Activated CD8-positive, alpha-beta memory T cell treated with anti-CD3 and anti-CD28 coated beads for 36 hours (primary cell): ENCODE data around the gene PSMC3. TPM values are rescaled to one million over a fixed set of nuclear protein-coding genes. Genes with fewer than 3 reads are reported as not detected.

Experiments
- CTCF ChIA-PET: fragments of 350-600 bp; sonication (Branson Sonifier 250); formaldehyde crosslinking; loops from one replicate; lab custom pipeline; 2021; ENCODE audit warnings: antibody characterized with exemption; lab: Charles Lee
- POLR2A ChIA-PET: fragments of 350-600 bp; sonication (Branson Sonifier 250); formaldehyde crosslinking; loops from one replicate; lab custom pipeline; 2021; ENCODE audit warnings: antibody characterized with exemption; lab: Charles Lee
- total RNA-seq, 2 experiments: library from RNA; stranded (reverse); gene quantifications; one replicate each; pipeline ENCODE4 v1.2.3, GENCODE V29; 2021

PSMC3 gene
- total RNA-seq, 2 experiments from 2014 or later, result 188 to 202 TPM

DNA sequence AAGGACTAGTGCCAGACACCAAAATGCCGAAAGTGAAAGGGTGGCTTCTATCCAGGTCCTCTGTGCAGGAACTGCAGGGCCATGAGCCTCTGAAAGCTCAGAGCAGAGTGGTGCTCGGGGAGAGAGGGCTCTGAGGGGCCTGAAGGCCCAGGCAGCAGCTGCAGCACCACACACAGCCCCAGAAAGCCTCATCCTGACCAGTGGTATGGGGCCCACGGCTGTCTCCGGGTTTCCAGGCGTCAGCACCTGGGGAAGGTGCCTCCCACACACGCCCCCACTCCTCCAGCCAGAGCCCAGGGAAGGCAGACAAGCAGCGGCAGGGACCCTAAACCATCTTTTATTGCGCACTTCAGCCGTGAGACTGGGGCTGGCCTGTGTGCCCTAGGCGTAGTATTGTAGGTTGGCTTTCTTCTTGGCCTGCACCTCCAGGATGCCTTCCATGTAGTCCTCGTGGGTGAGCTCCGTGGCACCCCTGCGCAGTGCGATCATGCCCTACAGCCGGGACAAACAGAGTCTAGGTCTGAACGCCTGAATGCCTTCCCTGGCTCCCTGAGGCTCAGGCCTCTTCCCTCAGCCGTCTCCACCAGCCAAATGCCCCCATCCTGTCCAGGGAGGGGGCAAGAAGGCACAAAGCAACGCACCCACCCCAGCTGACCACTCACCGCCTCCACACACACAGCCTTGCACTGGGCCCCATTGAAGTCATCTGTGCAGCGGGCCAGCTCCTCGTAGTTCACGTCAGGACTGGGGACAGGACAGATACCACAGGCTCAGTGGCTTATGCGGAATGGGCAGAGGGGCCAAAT, 7.6 kb downstream of the PSMC3 start:
- ChIA-PET POLR2A (no interaction called here), CTCF (interaction anchor here (0.6 to 1.1 kb wide), 3 partner anchors 36 to 148 kb away, joined by 3 to 4 read pairs (median 3); no protein-coding TSS in a partner anchor)

DNA sequence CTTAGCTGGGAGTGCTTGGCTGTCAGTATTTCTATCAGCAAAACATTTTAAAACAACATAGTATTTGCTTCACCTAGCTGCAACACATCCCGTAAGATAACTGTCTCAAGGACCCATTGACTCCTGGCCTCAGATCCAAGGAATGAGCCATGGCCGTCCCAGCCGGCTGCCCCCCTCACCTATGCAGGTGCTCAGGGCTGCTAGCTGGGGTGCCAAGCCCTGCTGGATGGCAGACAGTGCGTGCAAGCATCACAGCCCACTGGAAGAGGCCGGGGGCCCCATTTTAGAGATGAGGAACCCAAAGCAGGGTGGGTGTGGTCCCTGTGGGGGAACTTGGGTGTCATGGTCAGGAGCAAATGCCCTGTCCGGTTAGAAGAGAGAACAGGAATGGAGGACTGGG, 8.5 kb downstream of the PSMC3 start:
- CTCF ChIA-PET, result interaction anchor here (0.8 to 1.2 kb wide), 2 partner anchors 8 to 9 kb away, joined by 3 to 6 read pairs; partner anchors contain the start of gene SLC39A13
- POLR2A ChIA-PET, result interaction anchor here (1.0 to 1.2 kb wide), 3 partner anchors 9 to 231 kb away, joined by 3 to 4 read pairs (median 4); partner anchors contain the start of genes PSMC3 and SLC39A13

DNA sequence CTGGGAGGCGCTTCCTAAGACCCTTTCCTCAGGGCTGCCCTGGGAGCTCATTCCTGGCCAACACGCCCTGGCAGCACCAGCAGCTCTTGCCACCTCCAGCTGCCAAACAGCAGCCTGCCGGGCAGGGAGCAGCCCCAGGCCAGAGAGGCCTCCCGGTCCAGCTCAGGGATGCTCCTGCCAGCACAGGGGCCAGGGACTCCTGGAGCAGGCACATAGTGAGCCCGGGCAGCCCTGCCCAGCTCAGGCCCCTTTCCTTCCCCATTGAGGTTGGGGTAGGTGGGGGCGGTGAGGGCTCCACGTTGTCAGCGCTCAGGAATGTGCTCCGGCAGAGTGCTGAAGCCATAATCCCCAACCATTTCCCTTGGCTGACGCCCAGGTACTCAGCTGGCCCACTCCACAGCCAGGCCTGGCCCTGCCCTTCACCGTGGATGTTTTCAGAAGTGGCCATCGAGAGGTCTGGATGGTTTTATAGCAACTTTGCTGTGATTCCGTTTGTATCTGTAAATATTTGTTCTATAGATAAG, 10.2 kb downstream of the PSMC3 start:
- ChIA-PET CTCF (no interaction called here), POLR2A (interaction anchor here (1.3 kb wide), 1 partner anchor 9 kb away, joined by 5 read pairs; no protein-coding TSS in a partner anchor)

DNA sequence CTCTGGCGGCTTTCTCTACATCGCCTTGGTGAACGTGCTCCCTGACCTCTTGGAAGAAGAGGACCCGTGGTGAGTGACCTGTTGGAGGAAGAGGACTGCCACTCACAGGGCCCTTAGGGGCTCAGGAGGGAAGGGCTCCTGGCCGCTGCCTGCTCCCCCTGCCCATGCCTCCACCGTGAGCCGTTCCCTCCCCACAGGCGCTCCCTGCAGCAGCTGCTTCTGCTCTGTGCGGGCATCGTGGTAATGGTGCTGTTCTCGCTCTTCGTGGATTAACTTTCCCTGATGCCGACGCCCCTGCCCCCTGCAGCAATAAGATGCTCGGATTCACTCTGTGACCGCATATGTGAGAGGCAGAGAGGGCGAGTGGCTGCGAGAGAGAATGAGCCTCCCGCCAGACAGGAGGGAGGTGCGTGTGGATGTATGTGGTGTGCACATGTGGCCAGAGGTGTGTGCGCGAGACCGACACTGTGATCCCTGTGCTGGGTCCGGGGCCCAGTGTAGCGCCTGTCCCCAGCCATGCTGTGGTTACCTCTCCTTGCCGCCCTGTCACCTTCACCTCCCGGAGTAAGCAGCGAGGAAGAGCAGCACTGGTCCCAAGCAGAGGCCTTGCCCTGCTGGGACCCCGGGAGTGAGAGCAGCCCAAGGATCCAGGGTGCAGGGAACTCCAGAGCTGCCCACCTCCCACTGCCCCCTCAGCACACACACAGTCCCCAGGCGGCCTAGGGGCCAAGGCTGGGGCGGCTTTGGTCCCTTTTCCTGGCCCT, 11.0 kb downstream of the PSMC3 start:
- CTCF ChIA-PET, result no interaction called here
- POLR2A ChIA-PET, result interaction anchor here (1.3 kb wide), 2 partner anchors 9 to 11 kb away, joined by 4 to 5 read pairs; partner anchors contain the start of gene PSMC3

DNA sequence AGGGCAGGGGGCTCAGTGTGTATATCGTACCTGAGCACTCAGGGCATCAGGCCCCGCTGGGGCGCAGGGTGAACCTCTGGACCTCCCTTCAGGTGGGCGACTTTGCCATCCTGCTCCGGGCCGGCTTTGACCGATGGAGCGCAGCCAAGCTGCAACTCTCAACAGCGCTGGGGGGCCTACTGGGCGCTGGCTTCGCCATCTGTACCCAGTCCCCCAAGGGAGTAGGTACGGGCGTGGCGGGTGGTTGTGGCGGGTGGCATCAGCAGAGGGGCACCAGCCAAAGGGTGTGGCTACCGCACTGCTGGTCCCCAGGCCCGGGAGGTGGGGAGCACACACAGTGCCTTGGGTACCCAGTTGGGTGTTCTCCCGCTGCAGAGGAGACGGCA, 11.6 kb downstream of the PSMC3 start:
- ChIA-PET CTCF (no interaction called here), POLR2A (interaction anchor here (1.3 kb wide), 1 partner anchor 12 kb away, joined by 4 read pairs; the partner anchor contains the start of gene PSMC3)

DNA sequence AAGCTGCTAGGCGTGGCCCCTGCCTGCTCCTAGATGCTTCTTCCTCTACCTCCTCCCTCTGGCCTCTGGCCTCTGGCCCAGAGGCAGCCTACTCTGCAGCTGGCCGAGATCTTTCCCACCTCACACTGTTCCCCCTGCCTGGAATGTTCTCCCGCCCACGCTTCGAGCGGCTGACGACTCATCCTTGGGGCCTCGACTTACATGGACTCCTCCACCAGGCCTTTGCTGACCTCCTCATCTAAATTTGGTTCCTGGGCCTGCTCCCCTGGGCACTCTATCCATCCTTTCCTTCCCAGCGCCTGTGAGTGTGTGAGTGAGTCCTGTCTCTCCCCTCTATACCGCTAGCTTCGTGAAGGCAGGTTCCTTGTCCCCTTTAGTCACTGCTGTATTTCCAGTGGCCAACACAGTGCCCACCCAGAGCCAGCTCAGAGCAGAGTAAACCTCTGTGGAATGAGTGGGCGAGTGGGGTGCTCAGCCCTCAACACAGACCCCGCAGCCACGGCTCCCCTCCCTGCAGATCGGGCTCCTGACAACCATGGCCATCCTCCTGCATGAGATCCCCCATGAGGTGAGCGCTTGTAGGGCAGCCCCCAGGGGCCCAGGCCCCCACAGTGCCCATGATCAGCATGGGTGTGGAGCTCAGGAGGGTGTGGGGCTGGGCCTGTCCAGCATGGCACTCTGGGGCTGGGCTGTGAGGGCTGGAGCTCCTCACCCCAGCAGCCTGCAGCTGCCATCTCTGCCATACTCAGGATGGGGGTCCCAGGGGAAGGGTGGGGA, 12.1 kb downstream of the PSMC3 start:
- POLR2A ChIA-PET, result interaction anchor here (1.3 kb wide), 1 partner anchor 12 kb away, joined by 4 read pairs; the partner anchor contains the start of gene PSMC3
- CTCF ChIA-PET, result no interaction called here

DNA sequence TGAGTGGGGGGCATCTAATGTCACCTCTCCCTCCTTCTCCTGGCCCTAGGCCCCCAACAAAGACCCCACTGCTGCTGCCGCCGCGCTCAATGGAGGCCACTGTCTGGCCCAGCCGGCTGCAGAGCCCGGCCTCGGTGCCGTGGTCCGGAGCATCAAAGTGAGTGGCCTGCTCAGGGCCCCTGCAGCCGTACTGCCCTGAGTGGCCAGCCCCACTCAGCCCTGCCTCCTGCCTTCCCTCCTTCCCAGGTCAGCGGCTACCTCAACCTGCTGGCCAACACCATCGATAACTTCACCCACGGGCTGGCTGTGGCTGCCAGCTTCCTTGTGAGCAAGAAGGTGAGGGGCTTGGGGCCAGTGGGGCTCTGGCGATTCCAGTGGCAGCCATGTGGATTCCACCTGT, 12.9 kb downstream of the PSMC3 start:
- POLR2A ChIA-PET, result no interaction called here
- CTCF ChIA-PET, result interaction anchor here (1.2 to 3.4 kb wide), 4 partner anchors 12 to 51 kb away, joined by 3 to 25 read pairs (median 4); partner anchors contain the start of gene PSMC3

DNA sequence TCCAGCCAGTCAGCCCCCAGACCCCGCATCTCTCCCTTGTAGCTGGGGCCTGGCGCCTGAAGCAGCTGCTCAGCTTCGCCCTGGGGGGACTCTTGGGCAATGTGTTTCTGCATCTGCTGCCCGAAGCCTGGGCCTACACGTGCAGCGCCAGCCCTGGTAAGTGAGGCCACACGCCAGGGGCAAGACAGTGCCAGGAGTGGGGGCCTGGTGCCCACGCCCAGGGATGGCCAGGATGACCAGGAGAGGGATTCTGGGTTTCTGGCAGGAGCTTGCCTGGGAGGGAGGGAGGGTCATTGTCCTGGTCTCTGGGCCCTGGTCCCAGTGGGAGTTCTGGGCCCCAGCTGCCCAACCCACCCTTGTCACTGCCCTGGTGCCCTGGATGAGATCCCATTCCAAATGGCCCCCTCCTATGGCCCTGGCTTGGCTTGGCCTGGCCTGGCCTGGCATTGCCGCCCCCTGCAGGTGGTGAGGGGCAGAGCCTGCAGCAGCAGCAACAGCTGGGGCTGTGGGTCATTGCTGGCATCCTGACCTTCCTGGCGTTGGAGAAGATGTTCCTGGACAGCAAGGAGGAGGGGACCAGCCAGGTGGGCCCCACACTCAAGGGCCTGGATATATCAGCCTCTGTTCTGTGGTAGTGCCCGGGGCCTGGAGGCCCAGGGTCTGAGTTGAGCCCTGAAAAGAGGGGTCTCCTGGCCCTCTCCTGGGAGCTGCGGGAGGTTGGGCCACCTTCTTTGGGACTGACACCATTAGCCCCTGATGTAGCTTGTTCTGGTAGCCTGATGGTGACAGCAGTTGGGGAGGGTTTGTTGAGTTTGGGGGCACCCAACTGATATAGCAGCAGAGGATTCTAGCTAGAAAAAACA, 14.1 kb downstream of the PSMC3 start:
- ChIA-PET CTCF (interaction anchor here (0.5 to 3.4 kb wide), 22 partner anchors 9 to 615 kb away, joined by 3 to 25 read pairs (median 4); partner anchors contain the start of genes DDB2 and PSMC3), POLR2A (interaction anchor here (0.6 to 1.1 kb wide), 5 partner anchors 12 to 174 kb away, joined by 3 to 4 read pairs (median 3); partner anchors contain the start of gene PSMC3)

DNA sequence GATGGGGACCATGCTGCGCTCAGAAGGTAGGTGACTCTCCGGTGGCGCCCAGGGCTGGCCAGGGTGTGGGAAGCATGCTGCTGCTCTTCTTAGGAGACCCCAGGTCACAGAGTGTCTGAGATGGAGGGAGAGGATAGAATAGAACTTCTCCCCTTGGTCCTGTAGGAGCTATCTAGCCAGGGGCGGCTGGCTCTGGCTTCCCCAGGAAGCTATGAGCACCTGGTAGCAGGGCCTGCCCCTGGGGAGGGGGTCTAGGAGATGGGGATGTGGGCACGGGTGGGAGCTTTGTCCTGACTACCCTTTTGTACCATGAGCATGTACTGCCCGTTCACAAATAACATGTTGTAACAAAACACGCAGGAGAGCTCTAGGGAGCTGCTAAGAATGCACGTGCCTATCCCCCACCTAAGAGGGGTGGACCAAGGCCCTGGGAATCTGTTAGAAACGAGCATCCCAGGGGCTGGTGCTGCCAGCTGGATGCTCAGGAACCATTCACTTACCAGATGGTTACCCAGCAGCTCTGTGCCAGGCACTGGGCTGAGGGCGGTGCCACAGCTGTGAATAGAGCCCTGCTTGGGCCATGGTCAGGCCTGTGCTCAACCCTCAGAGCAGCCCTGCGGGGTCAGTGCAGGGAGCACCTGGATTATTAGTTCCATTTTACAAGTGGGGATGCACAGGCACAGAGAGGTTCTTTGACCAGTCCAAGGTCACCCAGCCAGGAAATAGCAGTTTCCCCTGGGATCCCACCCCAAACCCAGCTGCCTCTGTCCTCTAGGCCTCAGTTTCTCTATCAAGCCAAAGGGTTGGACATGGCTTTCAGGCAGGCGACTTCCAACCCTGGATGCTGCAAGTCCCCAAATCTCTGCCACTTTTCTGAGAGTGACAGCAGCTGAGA, 15.6 kb downstream of the PSMC3 start:
- ChIA-PET CTCF (interaction anchor here (0.6 to 3.4 kb wide), 7 partner anchors 11 to 753 kb away, joined by 3 to 25 read pairs (median 6); partner anchors contain the start of gene PSMC3), POLR2A (interaction anchor here (0.5 to 0.8 kb wide), 3 partner anchors 13 to 139 kb away, joined by 3 to 7 read pairs (median 3); no protein-coding TSS in a partner anchor)

DNA sequence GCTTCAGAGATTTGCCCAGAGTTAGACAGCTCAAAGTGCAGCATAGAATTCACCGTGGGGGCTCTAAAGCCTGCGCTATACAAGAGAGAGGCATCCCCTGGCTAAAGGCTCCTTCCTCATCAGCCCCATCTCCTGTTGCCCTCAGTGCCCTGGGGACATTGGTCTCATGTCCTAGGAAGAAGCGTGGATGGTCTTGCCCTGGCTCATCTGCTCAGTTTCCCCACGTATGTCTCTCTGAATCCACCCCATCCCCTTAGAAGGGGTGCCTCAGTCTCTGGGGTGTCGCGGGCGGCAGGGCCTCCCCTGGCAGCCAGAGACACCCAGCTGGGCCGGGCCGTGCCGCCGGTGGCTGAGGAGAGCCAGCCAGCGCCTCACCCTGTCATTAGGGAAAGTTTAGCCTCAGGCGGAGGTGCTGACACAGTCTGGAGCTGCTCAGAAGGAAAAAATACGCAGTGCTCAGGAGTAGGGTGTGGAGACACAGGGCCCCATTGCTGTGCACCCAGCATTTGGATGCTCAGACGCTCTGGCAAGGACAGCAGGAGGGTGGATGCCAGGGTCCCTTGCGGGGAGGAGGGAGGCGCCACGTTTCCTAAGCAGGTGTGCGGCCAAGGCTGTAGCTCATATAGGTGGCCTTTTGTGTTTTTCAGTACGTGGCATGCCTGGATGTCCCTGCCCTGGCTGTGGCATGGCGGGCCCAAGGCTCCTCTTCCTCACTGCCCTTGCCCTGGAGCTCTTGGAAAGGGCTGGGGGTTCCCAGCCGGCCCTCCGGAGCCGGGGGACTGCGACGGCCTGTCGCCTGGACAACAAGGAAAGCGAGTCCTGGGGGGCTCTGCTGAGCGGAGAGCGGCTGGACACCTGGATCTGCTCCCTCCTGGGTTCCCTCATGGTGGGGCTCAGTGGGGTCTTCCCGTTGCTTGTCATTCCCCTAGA, 16.5 kb downstream of the PSMC3 start:
- POLR2A ChIA-PET, result interaction anchor here (1.1 to 1.5 kb wide), 2 partner anchors 8 to 17 kb away, joined by 4 to 8 read pairs; partner anchors contain the start of gene PSMC3
- CTCF ChIA-PET, result interaction anchor here (0.8 to 3.4 kb wide), 5 partner anchors 8 to 38 kb away, joined by 3 to 25 read pairs (median 4); partner anchors contain the start of gene PSMC3

DNA sequence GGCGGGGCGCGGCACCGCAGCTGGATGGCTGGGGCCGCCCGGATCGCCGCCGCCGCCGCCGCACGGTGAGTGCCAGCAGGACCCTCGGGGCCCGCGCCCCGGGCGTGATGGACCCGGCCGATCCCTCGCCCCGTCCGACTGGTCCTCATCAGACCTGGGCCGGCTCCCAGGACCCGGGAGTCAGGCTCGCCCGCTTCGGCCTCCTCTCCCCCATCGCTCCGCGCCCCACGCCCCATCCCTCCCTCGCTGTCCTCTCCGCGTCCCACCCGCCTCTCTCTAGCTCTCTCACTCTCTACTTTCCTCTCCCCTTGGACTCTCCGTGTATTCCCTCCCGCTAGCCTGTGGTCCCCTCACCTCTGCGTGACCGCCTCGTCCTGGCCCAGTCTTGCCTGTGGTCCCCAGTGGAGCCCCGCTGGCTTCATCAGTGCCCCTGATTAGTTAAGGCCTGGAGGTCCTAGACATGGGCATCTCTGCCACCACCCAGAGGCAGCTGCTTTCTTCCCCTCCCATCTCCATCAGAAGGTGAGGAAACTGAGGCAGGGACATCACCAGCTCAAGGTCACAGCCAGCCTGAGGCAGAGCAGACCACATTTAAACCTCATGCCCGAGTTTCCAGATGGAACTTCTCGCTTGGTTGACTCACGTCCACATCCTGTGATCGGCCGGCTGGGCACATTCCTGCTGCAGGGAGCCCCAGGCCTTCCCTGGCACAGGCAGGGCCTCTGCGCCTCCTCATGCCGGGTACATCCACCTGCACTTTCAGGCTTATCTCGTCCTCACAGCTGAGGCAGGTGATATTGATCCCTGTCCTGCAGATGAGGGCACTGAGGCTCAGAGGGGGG, 17.4 kb downstream of the PSMC3 start:
- ChIA-PET POLR2A (interaction anchor here (0.6 to 1.5 kb wide), 3 partner anchors 9 to 510 kb away, joined by 4 to 8 read pairs (median 5); partner anchors contain the start of gene PSMC3), CTCF (interaction anchor here (0.8 to 1.8 kb wide), 5 partner anchors 8 to 37 kb away, joined by 3 to 6 read pairs (median 3); partner anchors contain the start of gene PSMC3)

DNA sequence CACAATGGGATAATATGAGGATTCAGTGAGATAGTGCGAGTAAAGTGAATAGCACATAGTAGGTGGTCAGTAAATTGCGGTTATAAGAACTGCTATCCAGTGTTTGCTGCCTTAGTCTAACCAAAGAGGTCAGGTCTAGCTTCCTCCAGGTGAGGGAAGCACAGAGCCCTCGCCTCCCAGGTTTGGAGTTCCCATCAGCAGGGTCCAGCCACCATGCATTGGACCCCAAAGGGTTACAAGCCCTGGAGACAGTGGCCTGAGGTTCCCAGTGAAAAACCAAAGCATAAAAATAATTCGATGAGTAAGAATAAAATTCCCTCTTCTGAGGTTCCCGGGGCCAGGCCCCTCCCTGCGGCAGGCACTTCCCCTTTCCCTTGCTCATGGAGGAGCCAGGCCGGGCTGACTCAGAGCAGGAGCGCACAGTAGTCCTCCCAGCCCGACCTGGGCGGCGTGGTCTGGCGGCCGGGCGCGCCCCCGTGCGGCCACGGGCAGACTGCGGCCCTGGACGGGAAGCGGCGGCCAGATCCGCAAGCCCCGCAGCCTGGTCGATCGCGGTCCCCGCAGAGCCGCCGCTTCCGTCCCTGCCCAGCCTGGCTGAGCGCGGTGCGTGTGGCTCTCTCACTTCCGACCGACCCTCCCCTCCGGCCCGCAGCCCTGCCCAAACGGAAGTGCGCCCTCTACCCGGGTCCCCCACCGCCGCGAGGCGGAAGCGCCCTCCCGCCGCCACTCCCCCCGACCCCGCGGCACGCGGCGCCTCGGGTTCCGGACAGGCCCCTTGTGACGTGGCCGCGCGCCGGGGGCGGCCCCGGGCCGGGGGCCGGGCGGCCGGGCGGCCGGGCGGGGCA, 18.3 kb downstream of the PSMC3 start, which contains the start of gene SLC39A13:
SLC39A13 (plus strand) TSS at position 845 of the 845 bp plus-strand sequence. CDS start 1,505 bp downstream, outside the sequence.
- ChIA-PET CTCF (interaction anchor here (0.8 to 1.7 kb wide), 6 partner anchors 9 to 143 kb away, joined by 3 to 9 read pairs (median 4); partner anchors contain the start of gene PSMC3), POLR2A (interaction anchor here (1.0 to 1.5 kb wide), 3 partner anchors 10 to 18 kb away, joined by 3 to 8 read pairs (median 4); partner anchors contain the start of gene PSMC3)
